HCT116 (cell line): ENCODE data around the gene PON1. TPM values are rescaled to one million over a fixed set of nuclear protein-coding genes. Genes with fewer than 3 reads are reported as not detected.

ENCODE experiments used
- ATAC-seq: fragments of 200-7000 bp; cut with Tn5 transposase; 2 replicates; pipeline ENCODE4 v1.9.1; 2020; ENCODE audit warnings: mild to moderate bottlenecking, moderate library complexity
- BruUV-seq: library from RNA; stranded (reverse); fragments of 400-500 nt; replicated peaks from 2 replicates; lab custom pipeline; 2021; lab: Mats Ljungman, UMichigan
- CTCF ChIA-PET: fragments of 300-600 bp; sonication (Branson Sonifier 250); formaldehyde crosslinking; loops from one replicate; lab custom pipeline; 2021; ENCODE audit warnings: antibody characterized with exemption; lab: Charles Lee
- POLR2A ChIA-PET: fragments of 300-600, 350-600 bp; sonication (Branson Sonifier 250); formaldehyde crosslinking; loops from one replicate; lab custom pipeline; 2021; ENCODE audit warnings: antibody characterized with exemption; lab: Charles Lee
- RAD21 ChIA-PET, 2 experiments: fragments of 300-600 bp; sonication (Branson Sonifier 250); formaldehyde crosslinking; loops; one replicate each; lab custom pipeline; 2023; ENCODE audit warnings: low total read pairs in 2 of 2; ENCODE audit not compliant: uncharacterized antibody in 2 of 2, unreplicated experiment in 2 of 2, low non-redundant PET in 1 of 2; lab: Charles Lee
- DNase-seq: peaks from one replicate; pipeline ENCODE4 v3.0.0-alpha.2; 2010; ENCODE audit warnings: low read depth, low spot score
- H2AFZ ChIP-seq: fragments of 200-600 bp; shearing (Covaris generic), sonication (generic); 2 replicates; pipeline ENCODE4 v1.6.1; 2017; ENCODE audit warnings: low read depth, mixed run types, mixed read lengths, antibody characterized with exemption, low read length; ENCODE audit not compliant: poor library complexity, severe bottlenecking
- H3K27ac ChIP-seq: 2 replicates; pipeline ENCODE4 v1.5.1; 2012; ENCODE audit warnings: low read depth, low read length
- H3K27me3 ChIP-seq: fragments of 200-600 bp; sonication (generic); 2 replicates; pipeline ENCODE4 v1.6.1; 2016; ENCODE audit warnings: mixed run types, low read length, mixed read lengths; ENCODE audit not compliant: insufficient read depth
- H3K36me3 ChIP-seq, 2 experiments: fragments of 200-500 bp in 1 of 2; fragments of 200-600 bp in 1 of 2; sonication (Bioruptor generic) in 1 of 2; sonication (generic) in 1 of 2; 2 replicates each; pipeline versions ENCODE4 v1.5.1 to v1.6.1; 2014 to 2016; ENCODE audit warnings: low read length in 2 of 2, inconsistent platforms in 1 of 2, mixed read lengths in 1 of 2, mixed run types in 1 of 2; ENCODE audit not compliant: insufficient read depth in 2 of 2, control insufficient read depth in 1 of 2
- H3K4me1 ChIP-seq, 2 experiments: fragments of 200-600 bp in 1 of 2; sonication (generic) in 1 of 2; 2 replicates each; pipeline versions ENCODE4 v1.5.1 to v1.6.1; 2012 to 2017; ENCODE audit warnings: low read length in 2 of 2, inconsistent platforms in 1 of 2, mild to moderate bottlenecking in 1 of 2, mixed read lengths in 1 of 2, mixed run types in 1 of 2, moderate library complexity in 1 of 2; ENCODE audit not compliant: insufficient read depth in 2 of 2, control insufficient read depth in 1 of 2
- H3K4me2 ChIP-seq: fragments of 200-600 bp; sonication (generic); 2 replicates; pipeline ENCODE4 v1.6.1; 2017; ENCODE audit warnings: mixed run types, low read length, mixed read lengths
- H3K4me3 ChIP-seq, 2 experiments: fragments of 200-600 bp in 1 of 2; sonication (generic) in 1 of 2; replicated peaks in 1 of 2; 2 replicates each; pipeline ENCODE4 v1.5.1; 2011 to 2016; ENCODE audit warnings: low read length in 2 of 2, control low read depth in 1 of 2, low read depth in 1 of 2, mild to moderate bottlenecking in 1 of 2, mixed read lengths in 1 of 2, mixed run types in 1 of 2
- H3K79me2 ChIP-seq: fragments of 200-600 bp; sonication (generic); 2 replicates; pipeline ENCODE4 v1.6.1; 2017; ENCODE audit warnings: mild to moderate bottlenecking, mixed run types, low read length, moderate library complexity, mixed read lengths; ENCODE audit not compliant: insufficient read depth
- H3K9ac ChIP-seq: fragments of 200-600 bp; sonication (generic); 2 replicates; pipeline ENCODE4 v1.6.1; 2016; ENCODE audit warnings: low read length, mixed read lengths
- H3K9me2 ChIP-seq: fragments of 200-600 bp; sonication (generic), shearing (Covaris generic); 2 replicates; pipeline ENCODE4 v1.6.1; 2017; ENCODE audit warnings: mixed run types, mild to moderate bottlenecking, moderate library complexity; ENCODE audit not compliant: insufficient read depth
- H3K9me3 ChIP-seq, 2 experiments: fragments of 200-500 bp in 1 of 2; fragments of 200-600 bp in 1 of 2; sonication (Bioruptor generic) in 1 of 2; sonication (generic) in 1 of 2; 2 replicates each; pipeline ENCODE4 v1.6.1; 2014 to 2017; ENCODE audit warnings: low read length in 2 of 2, mixed read lengths in 2 of 2, inconsistent platforms in 1 of 2, low read depth in 1 of 2, mild to moderate bottlenecking in 1 of 2, mixed run types in 1 of 2, moderate library complexity in 1 of 2; ENCODE audit not compliant: control insufficient read depth in 1 of 2, insufficient read depth in 1 of 2
- H4K20me1 ChIP-seq: fragments of 200-600 bp; sonication (generic), shearing (Covaris generic); 2 replicates; pipeline ENCODE4 v1.6.1; 2017; ENCODE audit warnings: mixed run types, mild to moderate bottlenecking, moderate library complexity; ENCODE audit not compliant: insufficient read depth
- EGR1 ChIP-seq: IDR thresholded peaks from 2 replicates; pipeline ENCODE4 v1.6.1; 2012; ENCODE audit warnings: low read depth
- ELF1 ChIP-seq: IDR thresholded peaks from 2 replicates; pipeline ENCODE4 v1.6.1; 2012; ENCODE audit warnings: low read depth, borderline replicate concordance
- EZH2phosphoT487 ChIP-seq: fragments of 200-600 bp; IDR thresholded peaks from 2 replicates; pipeline ENCODE4 v1.6.1; 2018; ENCODE audit warnings: antibody characterized with exemption, borderline replicate concordance
- JUND ChIP-seq: IDR thresholded peaks from 2 replicates; pipeline ENCODE4 v1.6.1; 2012
- POLR2A ChIP-seq: IDR thresholded peaks from 2 replicates; pipeline ENCODE4 v1.7.0; 2011; ENCODE audit warnings: borderline replicate concordance; ENCODE audit not compliant: insufficient read depth, insufficient read length; ENCODE audit errors: extremely low read depth
- POLR2AphosphoS5 ChIP-seq: IDR thresholded peaks from 2 replicates; pipeline ENCODE4 v1.6.1; 2011; ENCODE audit warnings: mild to moderate bottlenecking, low read depth, low read length, moderate library complexity
- RAD21 ChIP-seq: IDR thresholded peaks from 2 replicates; pipeline ENCODE4 v1.6.1; 2012; ENCODE audit warnings: low read depth, mild to moderate bottlenecking
- YY1 ChIP-seq: IDR thresholded peaks from 2 replicates; pipeline ENCODE4 v1.6.1; 2011; ENCODE audit warnings: low read length, low read depth, moderate library complexity, mild to moderate bottlenecking; ENCODE audit not compliant: insufficient replicate concordance; ENCODE audit errors: extremely low read depth
- ZFX ChIP-seq: fragments of 450-650 bp; IDR thresholded peaks from 2 replicates; pipeline ENCODE4 v1.6.1; 2017
- ZNF274 ChIP-seq: fragments of 200-500 bp; sonication (Bioruptor generic); IDR thresholded peaks from 2 replicates; pipeline ENCODE4 v1.6.1; 2014; ENCODE audit warnings: mild to moderate bottlenecking, low read depth, low read length, inconsistent platforms
- intact Hi-C: fragments of 100-400 bp; cut with micrococcal nuclease; formaldehyde crosslinking; loops from 2 replicates; pipeline ENCODE4 v1.10.0; 2022
- total RNA-seq: library from RNA; stranded (reverse); gene quantifications from one replicate; pipeline ENCODE4 v1.2.1, GENCODE V29; 2021; ENCODE audit not compliant: unreplicated experiment
- TF ChIP-seq, protein P1 (sequence below): IDR thresholded peaks from 2 replicates; pipeline ENCODE4 v1.6.1; 2012
- TF ChIP-seq, protein P2 (sequence below): IDR thresholded peaks from 2 replicates; pipeline ENCODE4 v1.6.1; 2012; ENCODE audit warnings: low read depth
- TF ChIP-seq, protein P3 (sequence below), 3 experiments: fragments of 200-600 bp in 1 of 3; sonication (generic) in 1 of 3; IDR thresholded peaks in 2 of 3; conservative IDR thresholded peaks in 1 of 3; 2 replicates each; pipeline ENCODE4 v1.5.1; 2012 to 2017; ENCODE audit warnings: low read depth in 2 of 3, low read length in 2 of 3, antibody characterized with exemption in 1 of 3, borderline replicate concordance in 1 of 3, control low read depth in 1 of 3, mild to moderate bottlenecking in 1 of 3, mixed read lengths in 1 of 3, mixed run types in 1 of 3, moderate library complexity in 1 of 3; ENCODE audit not compliant: insufficient read depth in 1 of 3
- TF ChIP-seq, protein P4 (sequence below): IDR thresholded peaks from 2 replicates; pipeline ENCODE4 v1.6.1; 2011; ENCODE audit warnings: mild to moderate bottlenecking, low read length, moderate library complexity; ENCODE audit not compliant: insufficient replicate concordance; ENCODE audit errors: extremely low read depth
- TF ChIP-seq, protein P5 (sequence below): IDR thresholded peaks from 2 replicates; pipeline ENCODE4 v1.6.1; 2012

The PON1 gene
- total RNA-seq, 1 experiment from 2014 or later, result 0.20 TPM

DNA sequence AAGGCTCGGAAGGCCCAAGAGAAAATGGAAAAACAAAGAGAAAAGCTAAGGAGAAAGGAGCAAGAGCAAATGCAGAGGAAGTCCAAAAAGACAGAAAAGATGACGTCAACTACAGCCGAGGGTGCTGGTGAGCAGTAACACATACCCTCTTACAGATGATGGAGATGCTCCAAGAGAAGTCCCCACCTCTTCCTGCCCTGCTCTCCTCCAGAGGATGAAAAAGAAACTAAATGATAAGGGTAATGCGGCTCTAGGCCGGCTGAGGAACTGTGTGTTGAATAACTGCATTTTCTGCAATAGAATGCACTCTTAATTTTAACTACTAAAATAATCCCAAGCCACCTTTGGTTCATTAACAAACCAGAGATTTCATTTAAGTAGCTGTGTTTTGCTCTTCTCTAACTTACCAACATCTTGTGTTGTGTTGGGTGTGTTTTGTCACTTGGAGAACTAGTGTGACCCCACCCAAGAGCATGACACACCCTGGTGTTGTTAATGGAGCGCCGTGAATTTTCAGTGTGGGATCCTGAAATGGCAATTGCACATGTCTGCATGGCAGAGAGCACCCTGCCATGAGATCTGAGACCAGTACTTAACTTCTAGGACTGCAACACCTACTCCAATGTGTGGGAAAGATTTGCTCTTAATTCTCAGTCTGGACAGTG is 34.0 kb downstream of the PON1 start:
- Histone ChIP-seq H3K9me3 (no peaks in the 10 kb centered on the region), H3K27ac (no peak overlapping the region), H2AFZ (no peak overlapping the region), H3K4me3 (no peak overlapping the region), H3K27me3 (no peaks in the 10 kb centered on the region), H3K9me2 (no peaks in the 10 kb centered on the region), H3K36me3 (no peaks in the 10 kb centered on the region), H3K9ac (no peak overlapping the region), H3K4me1 (no peaks in the 10 kb centered on the region), H3K79me2 (no peaks in the 10 kb centered on the region), H3K4me2 (no peak overlapping the region), H4K20me1 (no peaks in the 10 kb centered on the region)
- DNase-seq (no peak), ATAC-seq (no peak)
- CTCF ChIA-PET, result no interaction called here
- intact Hi-C loops, result no loop called here
- POLR2A ChIA-PET, result no interaction called here
- RAD21 ChIA-PET, result no interaction called here
- BruUV-seq, result no TSS peak
- TF ChIP-seq, protein P1, sequence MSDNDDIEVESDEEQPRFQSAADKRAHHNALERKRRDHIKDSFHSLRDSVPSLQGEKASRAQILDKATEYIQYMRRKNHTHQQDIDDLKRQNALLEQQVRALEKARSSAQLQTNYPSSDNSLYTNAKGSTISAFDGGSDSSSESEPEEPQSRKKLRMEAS, result no peak
- TF ChIP-seq, protein P2, sequence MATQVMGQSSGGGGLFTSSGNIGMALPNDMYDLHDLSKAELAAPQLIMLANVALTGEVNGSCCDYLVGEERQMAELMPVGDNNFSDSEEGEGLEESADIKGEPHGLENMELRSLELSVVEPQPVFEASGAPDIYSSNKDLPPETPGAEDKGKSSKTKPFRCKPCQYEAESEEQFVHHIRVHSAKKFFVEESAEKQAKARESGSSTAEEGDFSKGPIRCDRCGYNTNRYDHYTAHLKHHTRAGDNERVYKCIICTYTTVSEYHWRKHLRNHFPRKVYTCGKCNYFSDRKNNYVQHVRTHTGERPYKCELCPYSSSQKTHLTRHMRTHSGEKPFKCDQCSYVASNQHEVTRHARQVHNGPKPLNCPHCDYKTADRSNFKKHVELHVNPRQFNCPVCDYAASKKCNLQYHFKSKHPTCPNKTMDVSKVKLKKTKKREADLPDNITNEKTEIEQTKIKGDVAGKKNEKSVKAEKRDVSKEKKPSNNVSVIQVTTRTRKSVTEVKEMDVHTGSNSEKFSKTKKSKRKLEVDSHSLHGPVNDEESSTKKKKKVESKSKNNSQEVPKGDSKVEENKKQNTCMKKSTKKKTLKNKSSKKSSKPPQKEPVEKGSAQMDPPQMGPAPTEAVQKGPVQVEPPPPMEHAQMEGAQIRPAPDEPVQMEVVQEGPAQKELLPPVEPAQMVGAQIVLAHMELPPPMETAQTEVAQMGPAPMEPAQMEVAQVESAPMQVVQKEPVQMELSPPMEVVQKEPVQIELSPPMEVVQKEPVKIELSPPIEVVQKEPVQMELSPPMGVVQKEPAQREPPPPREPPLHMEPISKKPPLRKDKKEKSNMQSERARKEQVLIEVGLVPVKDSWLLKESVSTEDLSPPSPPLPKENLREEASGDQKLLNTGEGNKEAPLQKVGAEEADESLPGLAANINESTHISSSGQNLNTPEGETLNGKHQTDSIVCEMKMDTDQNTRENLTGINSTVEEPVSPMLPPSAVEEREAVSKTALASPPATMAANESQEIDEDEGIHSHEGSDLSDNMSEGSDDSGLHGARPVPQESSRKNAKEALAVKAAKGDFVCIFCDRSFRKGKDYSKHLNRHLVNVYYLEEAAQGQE, result no peak
- TF ChIP-seq ZFX (no peak), EGR1 (no peak), RAD21 (no peak), ZNF274 (no peak), POLR2A (no peak), ELF1 (no peak), EZH2phosphoT487 (no peak), YY1 (no peak), POLR2AphosphoS5 (no peak), JUND (no peak)
- TF ChIP-seq, protein P3, sequence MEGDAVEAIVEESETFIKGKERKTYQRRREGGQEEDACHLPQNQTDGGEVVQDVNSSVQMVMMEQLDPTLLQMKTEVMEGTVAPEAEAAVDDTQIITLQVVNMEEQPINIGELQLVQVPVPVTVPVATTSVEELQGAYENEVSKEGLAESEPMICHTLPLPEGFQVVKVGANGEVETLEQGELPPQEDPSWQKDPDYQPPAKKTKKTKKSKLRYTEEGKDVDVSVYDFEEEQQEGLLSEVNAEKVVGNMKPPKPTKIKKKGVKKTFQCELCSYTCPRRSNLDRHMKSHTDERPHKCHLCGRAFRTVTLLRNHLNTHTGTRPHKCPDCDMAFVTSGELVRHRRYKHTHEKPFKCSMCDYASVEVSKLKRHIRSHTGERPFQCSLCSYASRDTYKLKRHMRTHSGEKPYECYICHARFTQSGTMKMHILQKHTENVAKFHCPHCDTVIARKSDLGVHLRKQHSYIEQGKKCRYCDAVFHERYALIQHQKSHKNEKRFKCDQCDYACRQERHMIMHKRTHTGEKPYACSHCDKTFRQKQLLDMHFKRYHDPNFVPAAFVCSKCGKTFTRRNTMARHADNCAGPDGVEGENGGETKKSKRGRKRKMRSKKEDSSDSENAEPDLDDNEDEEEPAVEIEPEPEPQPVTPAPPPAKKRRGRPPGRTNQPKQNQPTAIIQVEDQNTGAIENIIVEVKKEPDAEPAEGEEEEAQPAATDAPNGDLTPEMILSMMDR (IDR thresholded peaks at IDR 0.05 in 2 of 3, conservative IDR thresholded peaks at IDR 0.05 in 1 of 3; ENCODE audit: borderline replicate concordance in 1 of 3, insufficient read depth in 1 of 3, low read depth in 2 of 3, low read length in 2 of 3), result no peak
- TF ChIP-seq, protein P4, sequence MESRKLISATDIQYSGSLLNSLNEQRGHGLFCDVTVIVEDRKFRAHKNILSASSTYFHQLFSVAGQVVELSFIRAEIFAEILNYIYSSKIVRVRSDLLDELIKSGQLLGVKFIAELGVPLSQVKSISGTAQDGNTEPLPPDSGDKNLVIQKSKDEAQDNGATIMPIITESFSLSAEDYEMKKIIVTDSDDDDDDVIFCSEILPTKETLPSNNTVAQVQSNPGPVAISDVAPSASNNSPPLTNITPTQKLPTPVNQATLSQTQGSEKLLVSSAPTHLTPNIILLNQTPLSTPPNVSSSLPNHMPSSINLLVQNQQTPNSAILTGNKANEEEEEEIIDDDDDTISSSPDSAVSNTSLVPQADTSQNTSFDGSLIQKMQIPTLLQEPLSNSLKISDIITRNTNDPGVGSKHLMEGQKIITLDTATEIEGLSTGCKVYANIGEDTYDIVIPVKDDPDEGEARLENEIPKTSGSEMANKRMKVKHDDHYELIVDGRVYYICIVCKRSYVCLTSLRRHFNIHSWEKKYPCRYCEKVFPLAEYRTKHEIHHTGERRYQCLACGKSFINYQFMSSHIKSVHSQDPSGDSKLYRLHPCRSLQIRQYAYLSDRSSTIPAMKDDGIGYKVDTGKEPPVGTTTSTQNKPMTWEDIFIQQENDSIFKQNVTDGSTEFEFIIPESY, result no peak
- TF ChIP-seq, protein P5, sequence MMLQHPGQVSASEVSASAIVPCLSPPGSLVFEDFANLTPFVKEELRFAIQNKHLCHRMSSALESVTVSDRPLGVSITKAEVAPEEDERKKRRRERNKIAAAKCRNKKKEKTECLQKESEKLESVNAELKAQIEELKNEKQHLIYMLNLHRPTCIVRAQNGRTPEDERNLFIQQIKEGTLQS, result no peak
